ENCODE results near the gene TRAPPC8.

DNA sequence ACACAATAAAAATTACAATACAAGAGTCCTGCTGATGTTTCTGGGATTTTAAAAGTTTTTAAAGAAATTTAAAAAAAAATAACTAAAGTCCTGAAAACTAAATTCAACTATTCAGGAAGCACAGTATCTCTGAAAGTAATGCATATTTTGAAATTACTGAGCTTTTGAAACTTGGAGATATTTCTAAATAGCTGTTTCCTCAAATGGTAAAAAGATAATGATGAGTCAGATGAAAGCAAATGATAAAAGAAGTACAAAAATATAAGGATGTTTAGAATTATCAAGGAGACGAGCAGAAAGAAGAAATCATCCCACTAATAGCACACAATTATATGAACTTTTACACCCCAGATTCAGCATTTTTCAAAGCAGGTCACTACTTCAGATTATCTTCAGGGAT, 92.1 kb downstream of the TRAPPC8 start:
- TF ChIP-seq, protein P1, sequence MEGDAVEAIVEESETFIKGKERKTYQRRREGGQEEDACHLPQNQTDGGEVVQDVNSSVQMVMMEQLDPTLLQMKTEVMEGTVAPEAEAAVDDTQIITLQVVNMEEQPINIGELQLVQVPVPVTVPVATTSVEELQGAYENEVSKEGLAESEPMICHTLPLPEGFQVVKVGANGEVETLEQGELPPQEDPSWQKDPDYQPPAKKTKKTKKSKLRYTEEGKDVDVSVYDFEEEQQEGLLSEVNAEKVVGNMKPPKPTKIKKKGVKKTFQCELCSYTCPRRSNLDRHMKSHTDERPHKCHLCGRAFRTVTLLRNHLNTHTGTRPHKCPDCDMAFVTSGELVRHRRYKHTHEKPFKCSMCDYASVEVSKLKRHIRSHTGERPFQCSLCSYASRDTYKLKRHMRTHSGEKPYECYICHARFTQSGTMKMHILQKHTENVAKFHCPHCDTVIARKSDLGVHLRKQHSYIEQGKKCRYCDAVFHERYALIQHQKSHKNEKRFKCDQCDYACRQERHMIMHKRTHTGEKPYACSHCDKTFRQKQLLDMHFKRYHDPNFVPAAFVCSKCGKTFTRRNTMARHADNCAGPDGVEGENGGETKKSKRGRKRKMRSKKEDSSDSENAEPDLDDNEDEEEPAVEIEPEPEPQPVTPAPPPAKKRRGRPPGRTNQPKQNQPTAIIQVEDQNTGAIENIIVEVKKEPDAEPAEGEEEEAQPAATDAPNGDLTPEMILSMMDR (IDR thresholded peaks at IDR 0.05; ENCODE audit: insufficient read depth, low read length): no peak
- TF ChIP-seq POLR2AphosphoS5 (IDR thresholded peaks at IDR 0.05; ENCODE audit: low read depth): no peak
